ENCODE data around the gene CCDC85B. TPM values are rescaled to one million over a fixed set of nuclear protein-coding genes. Genes with fewer than 3 reads are reported as not detected.

The CCDC85B gene
- total RNA-seq, result 15.1 and 21.5 TPM in 2 replicates
- polyA plus RNA-seq, result 38.2 and 41.6 TPM in 2 replicates

GRCh38 chr11:65890324-65891218, at the start of gene CCDC85B:
CCDC85B (plus strand) TSS chr11:65890673; CDS start chr11:65890784, 111 bp downstream.
- Histone ChIP-seq H3K27ac (peak within 1 kb of the TSS; percentile 98), H3K4me2 (peak within 1 kb of the TSS; percentile 92), H3K36me3 (replicated peaks; ENCODE audit: insufficient read depth, low read depth) (no peaks in the 10 kb centered on the region), H3K27me3 (no peaks in the 10 kb centered on the region), H3K9me3 (ENCODE audit: low read depth) (no peaks in the 10 kb centered on the region), H3K4me3 (peak within 1 kb of the TSS; percentile 71), H3K4me1 (ENCODE audit: insufficient read depth) (peaks cover 43% of the 10 kb centered on the region), H3K9me2 (replicated peaks; ENCODE audit: insufficient read depth) (no peaks in the 10 kb centered on the region), H3K79me2 (peaks cover 25% of the 10 kb centered on the region), H4K20me1 (ENCODE audit: insufficient read depth, poor library complexity, severe bottlenecking) (no peaks in the 10 kb centered on the region), H2AFZ (peak within 1 kb of the TSS; percentile 57)
- peak; percentile 98 for DNase-seq (ENCODE audit: low spot score)
- WGBS (ENCODE audit: low lambda C conversion rate, missing lambda C conversion rate), result 1% methylated on average over 73 of the region's 94 CpGs
- TF ChIP-seq EZH2 (IDR thresholded peaks at IDR 0.05; ENCODE audit: borderline replicate concordance), result no peak
- TF ChIP-seq, protein P1, sequence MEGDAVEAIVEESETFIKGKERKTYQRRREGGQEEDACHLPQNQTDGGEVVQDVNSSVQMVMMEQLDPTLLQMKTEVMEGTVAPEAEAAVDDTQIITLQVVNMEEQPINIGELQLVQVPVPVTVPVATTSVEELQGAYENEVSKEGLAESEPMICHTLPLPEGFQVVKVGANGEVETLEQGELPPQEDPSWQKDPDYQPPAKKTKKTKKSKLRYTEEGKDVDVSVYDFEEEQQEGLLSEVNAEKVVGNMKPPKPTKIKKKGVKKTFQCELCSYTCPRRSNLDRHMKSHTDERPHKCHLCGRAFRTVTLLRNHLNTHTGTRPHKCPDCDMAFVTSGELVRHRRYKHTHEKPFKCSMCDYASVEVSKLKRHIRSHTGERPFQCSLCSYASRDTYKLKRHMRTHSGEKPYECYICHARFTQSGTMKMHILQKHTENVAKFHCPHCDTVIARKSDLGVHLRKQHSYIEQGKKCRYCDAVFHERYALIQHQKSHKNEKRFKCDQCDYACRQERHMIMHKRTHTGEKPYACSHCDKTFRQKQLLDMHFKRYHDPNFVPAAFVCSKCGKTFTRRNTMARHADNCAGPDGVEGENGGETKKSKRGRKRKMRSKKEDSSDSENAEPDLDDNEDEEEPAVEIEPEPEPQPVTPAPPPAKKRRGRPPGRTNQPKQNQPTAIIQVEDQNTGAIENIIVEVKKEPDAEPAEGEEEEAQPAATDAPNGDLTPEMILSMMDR (IDR thresholded peaks at IDR 0.05; ENCODE audit: poor library complexity), result peak; percentile 32

DNA sequence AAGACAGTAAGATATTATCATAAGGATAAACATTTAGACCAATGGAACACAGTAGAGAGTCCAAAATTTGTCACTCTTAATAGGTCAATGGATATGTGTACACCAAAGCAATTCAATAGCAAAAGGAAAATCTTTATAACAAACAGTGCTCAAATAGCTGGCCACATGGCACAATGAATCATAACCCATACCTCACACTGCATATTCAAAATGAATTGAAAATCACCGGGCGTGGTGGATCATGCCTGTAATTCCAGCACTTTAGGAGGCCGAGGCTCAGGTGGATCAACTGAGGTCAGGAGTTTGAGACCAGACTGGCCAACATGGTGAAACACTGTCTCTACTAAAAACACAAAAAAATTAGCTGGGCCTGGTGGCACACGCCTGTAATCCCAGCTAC, 48.3 kb upstream of the CCDC85B start:
- TF ChIP-seq, protein P1 (IDR thresholded peaks at IDR 0.05; ENCODE audit: poor library complexity), result no peak
- TF ChIP-seq EZH2 (IDR thresholded peaks at IDR 0.05; ENCODE audit: borderline replicate concordance) (no peak), EZH2phosphoT487 (IDR thresholded peaks at IDR 0.05; ENCODE audit: low read depth, severe bottlenecking, unreplicated experiment) (no peak)
- H2AFZ ChIP-seq, result no peak overlapping the region
- H3K4me1 ChIP-seq (ENCODE audit: insufficient read depth), result peaks cover 8% of the 10 kb centered on the region
- no peaks in the 10 kb centered on the region for H3K36me3 ChIP-seq (replicated peaks; ENCODE audit: insufficient read depth, low read depth)
- DNase-seq (ENCODE audit: low spot score), result no peak
- WGBS (ENCODE audit: low lambda C conversion rate, missing lambda C conversion rate), result 96% methylated on average over 4 of the region's 4 CpGs
- no peaks in the 10 kb centered on the region for H3K9me2 ChIP-seq (replicated peaks; ENCODE audit: insufficient read depth)
- H3K27me3 ChIP-seq, result no peaks in the 10 kb centered on the region
- H3K4me2 ChIP-seq, result no peak overlapping the region
- no peaks in the 10 kb centered on the region for H3K9me3 ChIP-seq (ENCODE audit: low read depth)
- no peaks in the 10 kb centered on the region for H3K79me2 ChIP-seq
- no peaks in the 10 kb centered on the region for H4K20me1 ChIP-seq (ENCODE audit: insufficient read depth, poor library complexity, severe bottlenecking)
- H3K4me3 ChIP-seq, result no peak overlapping the region
- H3K27ac ChIP-seq, result no peak overlapping the region

GRCh38 chr11:65843811-65844210, 46.7 kb upstream of the CCDC85B start:
- H3K4me2 ChIP-seq, result peak overlapping the region; percentile 43
- no peaks in the 10 kb centered on the region for H3K27me3 ChIP-seq
- WGBS (ENCODE audit: low lambda C conversion rate, missing lambda C conversion rate), result 88% methylated on average over 3 of the region's 3 CpGs
- H3K4me1 ChIP-seq (ENCODE audit: insufficient read depth), result peaks cover 8% of the 10 kb centered on the region
- H3K27ac ChIP-seq, result peak overlapping the region; percentile 75
- no peaks in the 10 kb centered on the region for H3K9me3 ChIP-seq (ENCODE audit: low read depth)
- no peak overlapping the region for H2AFZ ChIP-seq
- no peaks in the 10 kb centered on the region for H3K36me3 ChIP-seq (replicated peaks; ENCODE audit: insufficient read depth, low read depth)
- H3K4me3 ChIP-seq, result no peak overlapping the region
- no peaks in the 10 kb centered on the region for H3K79me2 ChIP-seq
- DNase-seq (ENCODE audit: low spot score), result peak; percentile 14
- TF ChIP-seq EZH2 (IDR thresholded peaks at IDR 0.05; ENCODE audit: borderline replicate concordance), result no peak
- TF ChIP-seq EZH2phosphoT487 (IDR thresholded peaks at IDR 0.05; ENCODE audit: low read depth, severe bottlenecking, unreplicated experiment), result no peak
- TF ChIP-seq, protein P1 (IDR thresholded peaks at IDR 0.05; ENCODE audit: poor library complexity), result no peak
- no peaks in the 10 kb centered on the region for H4K20me1 ChIP-seq (ENCODE audit: insufficient read depth, poor library complexity, severe bottlenecking)
- no peaks in the 10 kb centered on the region for H3K9me2 ChIP-seq (replicated peaks; ENCODE audit: insufficient read depth)
